DND-41 (cell line): ENCODE results near the gene CACNA1H.

Source experiments
- ATAC-seq: fragments of 200-7000 bp; cut with Tn5 transposase; 3 replicates; pipeline ENCODE4 v1.9.1; 2021; ENCODE audit warnings: low read depth; ENCODE audit not compliant: insufficient read depth
- DNase-seq: peaks from one replicate; pipeline ENCODE4 v3.0.0-alpha.2; 2020
- H2AFZ ChIP-seq: 2 replicates; pipeline ENCODE4 v1.6.0; 2012; ENCODE audit warnings: low read depth, low read length
- H3K27ac ChIP-seq: 2 replicates; pipeline ENCODE4 v1.5.1; 2012; ENCODE audit warnings: low read length, inconsistent platforms
- H3K27me3 ChIP-seq: fragments of 200-600 bp; sonication (generic); 2 replicates; pipeline ENCODE4 v1.6.0; 2012; ENCODE audit warnings: low read length, mild to moderate bottlenecking, inconsistent platforms; ENCODE audit not compliant: insufficient read depth, poor library complexity
- H3K36me3 ChIP-seq: 2 replicates; pipeline ENCODE4 v1.5.1; 2012; ENCODE audit warnings: low read length, inconsistent platforms; ENCODE audit not compliant: insufficient read depth
- H3K4me1 ChIP-seq: 2 replicates; pipeline ENCODE4 v1.5.1; 2012; ENCODE audit warnings: mild to moderate bottlenecking, low read length; ENCODE audit not compliant: insufficient read depth
- H3K4me2 ChIP-seq: 2 replicates; pipeline ENCODE4 v1.6.0; 2012; ENCODE audit warnings: mild to moderate bottlenecking, moderate library complexity, low read length, inconsistent platforms; ENCODE audit not compliant: insufficient read depth
- H3K4me3 ChIP-seq, 2 experiments: fragments of 200-600 bp in 1 of 2; shearing (Covaris generic) in 1 of 2; 2 replicates each; pipeline ENCODE4 v1.5.1; 2012 to 2016; ENCODE audit warnings: inconsistent platforms in 2 of 2, low read length in 2 of 2, mild to moderate bottlenecking in 2 of 2, low read depth in 1 of 2, moderate library complexity in 1 of 2
- H3K79me2 ChIP-seq: 2 replicates; pipeline ENCODE4 v1.6.0; 2012; ENCODE audit warnings: low read length, inconsistent platforms; ENCODE audit not compliant: insufficient read depth
- H3K9ac ChIP-seq: 2 replicates; pipeline ENCODE4 v1.6.0; 2012; ENCODE audit warnings: low read depth, mild to moderate bottlenecking, inconsistent platforms, low read length, moderate library complexity
- H3K9me3 ChIP-seq: 2 replicates; pipeline ENCODE4 v1.5.1; 2012; ENCODE audit warnings: low read length, moderate library complexity, mild to moderate bottlenecking, inconsistent platforms; ENCODE audit not compliant: insufficient read depth, severe bottlenecking
- H4K20me1 ChIP-seq: 2 replicates; pipeline ENCODE4 v1.6.0; 2012; ENCODE audit warnings: low read length; ENCODE audit not compliant: insufficient read depth
- EZH2 ChIP-seq: IDR thresholded peaks from 3 replicates; pipeline ENCODE4 v1.6.1; 2012; ENCODE audit warnings: borderline replicate concordance, low read depth, mild to moderate bottlenecking, moderate library complexity, low read length, inconsistent platforms; ENCODE audit not compliant: severe bottlenecking
- TF ChIP-seq, protein P1 (sequence below): IDR thresholded peaks from 2 replicates; pipeline ENCODE4 v1.5.1; 2012; ENCODE audit warnings: borderline replicate concordance, low read length, moderate library complexity, mild to moderate bottlenecking; ENCODE audit not compliant: poor library complexity, severe bottlenecking; ENCODE audit errors: extremely low read depth

Gene CACNA1H

DNA sequence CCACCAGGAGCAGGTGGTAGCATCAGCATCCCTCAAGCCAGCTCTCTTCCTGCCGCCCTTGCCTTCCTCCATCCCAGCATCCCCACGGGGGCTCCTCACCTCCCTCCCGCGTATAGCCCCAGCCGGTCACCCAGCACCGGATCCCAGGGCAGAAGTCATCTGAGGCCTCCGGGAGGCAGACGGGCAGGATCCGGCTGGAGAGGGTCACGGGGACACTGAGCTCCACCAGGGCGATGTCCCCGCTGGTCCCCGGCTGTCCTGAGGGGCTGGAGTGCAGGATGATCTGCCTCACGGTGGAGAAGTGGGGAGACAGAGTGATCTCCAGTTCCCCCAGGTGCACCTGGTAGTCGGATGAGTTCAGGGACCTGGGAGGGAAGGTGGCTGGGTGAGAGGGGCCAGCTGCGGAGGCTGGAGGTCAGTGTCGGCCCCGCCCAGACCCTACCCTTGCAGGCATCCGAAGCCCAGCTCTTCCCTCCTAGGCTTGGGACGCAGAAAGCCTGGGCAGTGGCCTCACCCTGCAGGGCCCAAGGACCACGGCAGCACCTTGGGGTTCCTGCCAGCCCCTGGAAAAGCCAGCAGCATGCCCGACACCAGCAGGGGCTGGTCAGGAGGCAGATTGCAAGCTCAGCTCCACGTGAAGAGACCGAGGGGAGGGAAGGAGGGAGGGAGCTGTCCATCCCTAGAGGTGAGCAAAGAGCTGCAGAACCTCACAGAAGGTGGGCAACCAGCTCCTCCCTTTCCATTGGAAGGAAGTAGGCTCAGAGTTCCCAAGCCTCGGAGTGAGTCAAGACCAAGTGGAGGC is 69.8 kb downstream of the CACNA1H start:
- Histone ChIP-seq H2AFZ (no peak overlapping the region), H3K4me1 (no peaks in the 10 kb centered on the region), H3K9me3 (no peaks in the 10 kb centered on the region), H3K4me3 (no peak overlapping the region), H4K20me1 (peaks cover 13% of the 10 kb centered on the region), H3K27ac (no peak overlapping the region), H3K9ac (no peak overlapping the region), H3K4me2 (no peak overlapping the region), H3K36me3 (no peaks in the 10 kb centered on the region), H3K79me2 (no peaks in the 10 kb centered on the region), H3K27me3 (no peaks in the 10 kb centered on the region)
- DNase-seq (no peak), ATAC-seq (no peak)
- TF ChIP-seq, protein P1, sequence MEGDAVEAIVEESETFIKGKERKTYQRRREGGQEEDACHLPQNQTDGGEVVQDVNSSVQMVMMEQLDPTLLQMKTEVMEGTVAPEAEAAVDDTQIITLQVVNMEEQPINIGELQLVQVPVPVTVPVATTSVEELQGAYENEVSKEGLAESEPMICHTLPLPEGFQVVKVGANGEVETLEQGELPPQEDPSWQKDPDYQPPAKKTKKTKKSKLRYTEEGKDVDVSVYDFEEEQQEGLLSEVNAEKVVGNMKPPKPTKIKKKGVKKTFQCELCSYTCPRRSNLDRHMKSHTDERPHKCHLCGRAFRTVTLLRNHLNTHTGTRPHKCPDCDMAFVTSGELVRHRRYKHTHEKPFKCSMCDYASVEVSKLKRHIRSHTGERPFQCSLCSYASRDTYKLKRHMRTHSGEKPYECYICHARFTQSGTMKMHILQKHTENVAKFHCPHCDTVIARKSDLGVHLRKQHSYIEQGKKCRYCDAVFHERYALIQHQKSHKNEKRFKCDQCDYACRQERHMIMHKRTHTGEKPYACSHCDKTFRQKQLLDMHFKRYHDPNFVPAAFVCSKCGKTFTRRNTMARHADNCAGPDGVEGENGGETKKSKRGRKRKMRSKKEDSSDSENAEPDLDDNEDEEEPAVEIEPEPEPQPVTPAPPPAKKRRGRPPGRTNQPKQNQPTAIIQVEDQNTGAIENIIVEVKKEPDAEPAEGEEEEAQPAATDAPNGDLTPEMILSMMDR: no peak
- no peak for TF ChIP-seq EZH2

DNA sequence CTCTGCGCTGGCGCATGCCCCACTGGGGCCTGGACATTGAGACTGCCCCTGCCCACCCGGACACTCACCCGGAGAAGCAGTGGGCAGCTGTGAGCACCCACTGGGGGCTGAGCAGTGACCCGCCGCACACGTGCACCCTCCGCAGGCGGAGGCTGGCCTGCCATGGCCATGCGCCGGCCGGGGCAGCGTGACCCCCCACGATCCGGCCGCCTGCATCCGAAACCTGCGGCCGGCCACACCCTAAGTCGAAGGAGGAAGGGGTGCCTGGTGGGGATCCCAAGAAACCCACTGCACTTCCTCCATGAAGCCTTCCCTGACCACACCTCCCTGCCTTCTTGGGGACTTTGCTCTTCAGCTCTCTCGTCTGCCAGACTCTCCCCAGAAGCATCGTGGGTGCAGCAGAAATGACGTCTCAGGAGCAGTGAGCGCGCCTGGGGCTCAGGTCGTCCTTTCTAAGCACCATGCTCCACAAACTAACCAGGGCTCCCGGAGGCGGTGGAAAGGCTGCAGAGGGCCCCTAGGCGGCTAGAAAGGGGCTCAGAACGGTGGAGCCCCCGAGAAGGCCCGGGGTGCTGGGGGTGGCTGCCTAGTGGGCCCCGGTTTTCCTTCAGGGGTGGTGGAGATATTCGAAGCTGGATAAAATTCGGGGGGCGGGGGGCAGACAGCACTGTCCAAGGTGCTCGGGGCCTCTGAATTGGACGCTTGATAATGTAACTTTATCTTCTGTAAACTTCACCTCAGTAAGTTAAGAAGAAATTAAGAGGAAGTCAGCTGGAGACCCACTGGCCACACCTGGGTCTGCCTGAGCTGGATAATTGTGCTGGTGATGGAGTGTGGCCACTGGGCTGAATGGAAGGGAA is 70.7 kb downstream of the CACNA1H start:
- Histone ChIP-seq H3K36me3 (no peaks in the 10 kb centered on the region), H3K27ac (no peak overlapping the region), H3K79me2 (no peaks in the 10 kb centered on the region), H3K27me3 (no peaks in the 10 kb centered on the region), H3K9ac (no peak overlapping the region), H4K20me1 (peaks cover 13% of the 10 kb centered on the region; the same call in 1 of the 2 replicates), H3K9me3 (no peaks in the 10 kb centered on the region), H3K4me3 (no peak overlapping the region), H3K4me1 (no peaks in the 10 kb centered on the region), H3K4me2 (no peak overlapping the region), H2AFZ (no peak overlapping the region)
- TF ChIP-seq, protein P1: no peak
- TF ChIP-seq EZH2: no peak
- no peak for DNase-seq
- ATAC-seq: no peak

DNA sequence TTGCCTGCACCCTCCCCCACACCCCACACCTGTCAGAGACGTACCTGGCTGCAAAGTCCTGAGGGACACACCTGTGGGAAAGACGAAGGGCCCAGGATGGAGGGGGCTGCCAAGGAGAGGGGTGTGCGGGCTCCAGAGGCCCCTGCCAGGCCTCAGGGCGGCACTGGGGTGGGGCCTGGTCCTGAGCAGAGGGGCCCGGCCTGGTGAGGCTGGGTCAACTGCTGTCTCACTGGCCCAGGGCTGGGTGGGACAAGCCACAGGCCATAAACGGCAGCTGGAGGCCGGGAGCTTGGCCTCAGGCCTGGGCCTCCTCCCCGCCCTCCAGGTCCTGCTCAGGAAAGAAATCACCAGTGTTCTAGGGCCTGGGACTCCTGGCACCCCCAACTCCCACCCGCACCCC is 71.7 kb downstream of the CACNA1H start:
- H3K27me3 ChIP-seq: no peaks in the 10 kb centered on the region
- no peak for TF ChIP-seq EZH2
- TF ChIP-seq, protein P1: no peak

More for the DNA sequence above, 71.7 kb downstream of the CACNA1H start:
- H3K9ac ChIP-seq: no peak overlapping the region
- H3K79me2 ChIP-seq: no peaks in the 10 kb centered on the region
- ATAC-seq (no peak), DNase-seq (no peak)
- H3K9me3 ChIP-seq: no peaks in the 10 kb centered on the region
- H3K4me3 ChIP-seq: no peak overlapping the region
- no peak overlapping the region for H3K4me2 ChIP-seq
- H3K4me1 ChIP-seq: no peaks in the 10 kb centered on the region
- no peak overlapping the region for H2AFZ ChIP-seq
- H4K20me1 ChIP-seq: peaks cover 9% of the 10 kb centered on the region; the same call in 1 of the 2 replicates
- H3K27ac ChIP-seq: no peak overlapping the region
- no peaks in the 10 kb centered on the region for H3K36me3 ChIP-seq
